ENCODE data around the gene RGS7BP. TPM values are rescaled to one million over a fixed set of nuclear protein-coding genes. Genes with fewer than 3 reads are reported as not detected.
A peak's percentile ranks its signal among the peaks of the same experiment; 100 is the strongest.

The RGS7BP gene
- total RNA-seq, 1 experiment from 2014 or later, result not detected

- no peaks in the 10 kb centered on the region for H3K79me2 ChIP-seq (ENCODE audit: low read length)
- no peaks in the 10 kb centered on the region for H4K20me1 ChIP-seq (ENCODE audit: insufficient read depth, low read depth, low read length)
- H3K4me3 ChIP-seq (ENCODE audit: low read length), result no peak overlapping the region
- DNase-seq, result no peak
- no peak overlapping the region for H2AFZ ChIP-seq (ENCODE audit: low read length)
- no peak overlapping the region for H3K4me2 ChIP-seq (ENCODE audit: low read depth, low read length, poor library complexity, severe bottlenecking)
- H3K9ac ChIP-seq (ENCODE audit: low read length), result no peak overlapping the region
- H3K9me3 ChIP-seq (ENCODE audit: low read length), result no peaks in the 10 kb centered on the region
- no peaks in the 10 kb centered on the region for H3K36me3 ChIP-seq (ENCODE audit: insufficient read depth, low read length)
- H3K27me3 ChIP-seq (ENCODE audit: low read length), result no peaks in the 10 kb centered on the region
- H3K27ac ChIP-seq (ENCODE audit: low read length), result no peak overlapping the region
- no peaks in the 10 kb centered on the region for H3K9me2 ChIP-seq (replicated peaks; ENCODE audit: insufficient read depth, low read length)
- no peaks in the 10 kb centered on the region for H3K4me1 ChIP-seq (ENCODE audit: low read length)
These were observed 88.8 kb downstream of the RGS7BP start for GRCh38 chr5:64594601-64595000.

- no peaks in the 10 kb centered on the region for H3K79me2 ChIP-seq (ENCODE audit: low read length)
- H3K4me1 ChIP-seq (ENCODE audit: low read length), result no peaks in the 10 kb centered on the region
- H3K27me3 ChIP-seq (ENCODE audit: low read length), result no peaks in the 10 kb centered on the region
- H3K9me2 ChIP-seq (replicated peaks; ENCODE audit: insufficient read depth, low read length), result no peaks in the 10 kb centered on the region
- no peak overlapping the region for H2AFZ ChIP-seq (ENCODE audit: low read length)
- H3K9ac ChIP-seq (ENCODE audit: low read length), result no peak overlapping the region
- no peak overlapping the region for H3K4me3 ChIP-seq (ENCODE audit: low read length)
- H4K20me1 ChIP-seq (ENCODE audit: insufficient read depth, low read depth, low read length), result no peaks in the 10 kb centered on the region
- peak; percentile 53 for DNase-seq
- no peak overlapping the region for H3K4me2 ChIP-seq (ENCODE audit: low read depth, low read length, poor library complexity, severe bottlenecking)
- no peaks in the 10 kb centered on the region for H3K36me3 ChIP-seq (ENCODE audit: insufficient read depth, low read length)
- no peak overlapping the region for H3K27ac ChIP-seq (ENCODE audit: low read length)
- no peaks in the 10 kb centered on the region for H3K9me3 ChIP-seq (ENCODE audit: low read length)
These were observed 89.4 kb downstream of the RGS7BP start for GRCh38 chr5:64595031-64595855.

- no peaks in the 10 kb centered on the region for H3K9me3 ChIP-seq (ENCODE audit: low read length)
- no peak overlapping the region for H3K4me2 ChIP-seq (ENCODE audit: low read depth, low read length, poor library complexity, severe bottlenecking)
- H3K36me3 ChIP-seq (ENCODE audit: insufficient read depth, low read length), result no peaks in the 10 kb centered on the region
- no peak overlapping the region for H3K27ac ChIP-seq (ENCODE audit: low read length)
- no peak overlapping the region for H2AFZ ChIP-seq (ENCODE audit: low read length)
- H4K20me1 ChIP-seq (ENCODE audit: insufficient read depth, low read depth, low read length), result no peaks in the 10 kb centered on the region
- no peak overlapping the region for H3K9ac ChIP-seq (ENCODE audit: low read length)
- no peaks in the 10 kb centered on the region for H3K4me1 ChIP-seq (ENCODE audit: low read length)
- H3K79me2 ChIP-seq (ENCODE audit: low read length), result no peaks in the 10 kb centered on the region
- no peaks in the 10 kb centered on the region for H3K9me2 ChIP-seq (replicated peaks; ENCODE audit: insufficient read depth, low read length)
- DNase-seq, result no peak
- H3K4me3 ChIP-seq (ENCODE audit: low read length), result no peak overlapping the region
- no peaks in the 10 kb centered on the region for H3K27me3 ChIP-seq (ENCODE audit: low read length)
These were observed 93.4 kb downstream of the RGS7BP start for GRCh38 chr5:64599226-64599625.

GRCh38 chr5:64603676-64604075 lies 97.9 kb downstream of the RGS7BP start:
- no peaks in the 10 kb centered on the region for H4K20me1 ChIP-seq (ENCODE audit: insufficient read depth, low read depth, low read length)
- H3K9ac ChIP-seq (ENCODE audit: low read length), result no peak overlapping the region
- no peak overlapping the region for H3K4me2 ChIP-seq (ENCODE audit: low read depth, low read length, poor library complexity, severe bottlenecking)
- DNase-seq, result no peak
- H3K4me1 ChIP-seq (ENCODE audit: low read length), result no peaks in the 10 kb centered on the region
- H3K9me2 ChIP-seq (replicated peaks; ENCODE audit: insufficient read depth, low read length), result no peaks in the 10 kb centered on the region
- no peaks in the 10 kb centered on the region for H3K79me2 ChIP-seq (ENCODE audit: low read length)
- H2AFZ ChIP-seq (ENCODE audit: low read length), result no peak overlapping the region
- no peak overlapping the region for H3K4me3 ChIP-seq (ENCODE audit: low read length)
- no peaks in the 10 kb centered on the region for H3K9me3 ChIP-seq (ENCODE audit: low read length)
- no peaks in the 10 kb centered on the region for H3K36me3 ChIP-seq (ENCODE audit: insufficient read depth, low read length)
- no peak overlapping the region for H3K27ac ChIP-seq (ENCODE audit: low read length)
- H3K27me3 ChIP-seq (ENCODE audit: low read length), result no peaks in the 10 kb centered on the region

- Histone ChIP-seq H3K9me2 (replicated peaks; ENCODE audit: insufficient read depth, low read length) (no peaks in the 10 kb centered on the region), H3K9me3 (ENCODE audit: low read length) (no peaks in the 10 kb centered on the region), H2AFZ (ENCODE audit: low read length) (no peak overlapping the region), H3K27ac (ENCODE audit: low read length) (no peak overlapping the region), H3K9ac (ENCODE audit: low read length) (no peak overlapping the region), H3K79me2 (ENCODE audit: low read length) (no peaks in the 10 kb centered on the region), H3K27me3 (ENCODE audit: low read length) (no peaks in the 10 kb centered on the region), H4K20me1 (ENCODE audit: insufficient read depth, low read depth, low read length) (no peaks in the 10 kb centered on the region), H3K4me3 (ENCODE audit: low read length) (no peak overlapping the region), H3K4me2 (ENCODE audit: low read depth, low read length, poor library complexity, severe bottlenecking) (no peak overlapping the region), H3K4me1 (ENCODE audit: low read length) (no peaks in the 10 kb centered on the region), H3K36me3 (ENCODE audit: insufficient read depth, low read length) (no peaks in the 10 kb centered on the region)
- no peak for DNase-seq
These were observed 101.1 kb downstream of the RGS7BP start for GRCh38 chr5:64606926-64607325.

- H3K4me1 ChIP-seq (ENCODE audit: low read length), result no peaks in the 10 kb centered on the region
- no peaks in the 10 kb centered on the region for H3K36me3 ChIP-seq (ENCODE audit: insufficient read depth, low read length)
- no peaks in the 10 kb centered on the region for H3K27me3 ChIP-seq (ENCODE audit: low read length)
- no peak overlapping the region for H3K27ac ChIP-seq (ENCODE audit: low read length)
- H3K9me3 ChIP-seq (ENCODE audit: low read length), result no peaks in the 10 kb centered on the region
- no peaks in the 10 kb centered on the region for H3K9me2 ChIP-seq (replicated peaks; ENCODE audit: insufficient read depth, low read length)
- H3K79me2 ChIP-seq (ENCODE audit: low read length), result no peaks in the 10 kb centered on the region
- H4K20me1 ChIP-seq (ENCODE audit: insufficient read depth, low read depth, low read length), result no peaks in the 10 kb centered on the region
- H2AFZ ChIP-seq (ENCODE audit: low read length), result no peak overlapping the region
- no peak overlapping the region for H3K4me3 ChIP-seq (ENCODE audit: low read length)
- no peak overlapping the region for H3K9ac ChIP-seq (ENCODE audit: low read length)
- no peak overlapping the region for H3K4me2 ChIP-seq (ENCODE audit: low read depth, low read length, poor library complexity, severe bottlenecking)
- DNase-seq, result peak; percentile 79
These were observed 106.6 kb downstream of the RGS7BP start for GRCh38 chr5:64612344-64612961.

- no peaks in the 10 kb centered on the region for H3K9me2 ChIP-seq (replicated peaks; ENCODE audit: insufficient read depth, low read length)
- no peaks in the 10 kb centered on the region for H3K79me2 ChIP-seq (ENCODE audit: low read length)
- H3K9ac ChIP-seq (ENCODE audit: low read length), result no peak overlapping the region
- H3K27ac ChIP-seq (ENCODE audit: low read length), result no peak overlapping the region
- no peak overlapping the region for H2AFZ ChIP-seq (ENCODE audit: low read length)
- no peaks in the 10 kb centered on the region for H3K4me1 ChIP-seq (ENCODE audit: low read length)
- no peak overlapping the region for H3K4me3 ChIP-seq (ENCODE audit: low read length)
- H3K4me2 ChIP-seq (ENCODE audit: low read depth, low read length, poor library complexity, severe bottlenecking), result no peak overlapping the region
- H3K9me3 ChIP-seq (ENCODE audit: low read length), result no peaks in the 10 kb centered on the region
- no peaks in the 10 kb centered on the region for H3K36me3 ChIP-seq (ENCODE audit: insufficient read depth, low read length)
- no peak for DNase-seq
- H4K20me1 ChIP-seq (ENCODE audit: insufficient read depth, low read depth, low read length), result no peaks in the 10 kb centered on the region
- no peaks in the 10 kb centered on the region for H3K27me3 ChIP-seq (ENCODE audit: low read length)
These were observed 110.1 kb downstream of the RGS7BP start for GRCh38 chr5:64615895-64616294.

GRCh38 chr5:64619609-64620008 lies 113.8 kb downstream of the RGS7BP start:
- H4K20me1 ChIP-seq (ENCODE audit: insufficient read depth, low read depth, low read length), result no peaks in the 10 kb centered on the region
- no peaks in the 10 kb centered on the region for H3K27me3 ChIP-seq (ENCODE audit: low read length)
- no peaks in the 10 kb centered on the region for H3K79me2 ChIP-seq (ENCODE audit: low read length)

More at GRCh38 chr5:64619609-64620008, 113.8 kb downstream of the RGS7BP start:
- DNase-seq, result no peak
- H3K4me1 ChIP-seq (ENCODE audit: low read length), result no peaks in the 10 kb centered on the region
- H3K4me2 ChIP-seq (ENCODE audit: low read depth, low read length, poor library complexity, severe bottlenecking), result no peak overlapping the region
- H3K4me3 ChIP-seq (ENCODE audit: low read length), result no peak overlapping the region
- no peak overlapping the region for H3K9ac ChIP-seq (ENCODE audit: low read length)
- no peaks in the 10 kb centered on the region for H3K36me3 ChIP-seq (ENCODE audit: insufficient read depth, low read length)
- H3K9me2 ChIP-seq (replicated peaks; ENCODE audit: insufficient read depth, low read length), result no peaks in the 10 kb centered on the region
- H3K9me3 ChIP-seq (ENCODE audit: low read length), result no peaks in the 10 kb centered on the region
- H3K27ac ChIP-seq (ENCODE audit: low read length), result no peak overlapping the region
- H2AFZ ChIP-seq (ENCODE audit: low read length), result no peak overlapping the region

Measured in Karpas-422 (cell line).